ENCODE measurements around the gene RBMXL3. TPM values are rescaled to one million over a fixed set of nuclear protein-coding genes. Genes with fewer than 3 reads are reported as not detected.

The RBMXL3 gene
- total RNA-seq, 6 donors from 2014 or later = not detected

DNA sequence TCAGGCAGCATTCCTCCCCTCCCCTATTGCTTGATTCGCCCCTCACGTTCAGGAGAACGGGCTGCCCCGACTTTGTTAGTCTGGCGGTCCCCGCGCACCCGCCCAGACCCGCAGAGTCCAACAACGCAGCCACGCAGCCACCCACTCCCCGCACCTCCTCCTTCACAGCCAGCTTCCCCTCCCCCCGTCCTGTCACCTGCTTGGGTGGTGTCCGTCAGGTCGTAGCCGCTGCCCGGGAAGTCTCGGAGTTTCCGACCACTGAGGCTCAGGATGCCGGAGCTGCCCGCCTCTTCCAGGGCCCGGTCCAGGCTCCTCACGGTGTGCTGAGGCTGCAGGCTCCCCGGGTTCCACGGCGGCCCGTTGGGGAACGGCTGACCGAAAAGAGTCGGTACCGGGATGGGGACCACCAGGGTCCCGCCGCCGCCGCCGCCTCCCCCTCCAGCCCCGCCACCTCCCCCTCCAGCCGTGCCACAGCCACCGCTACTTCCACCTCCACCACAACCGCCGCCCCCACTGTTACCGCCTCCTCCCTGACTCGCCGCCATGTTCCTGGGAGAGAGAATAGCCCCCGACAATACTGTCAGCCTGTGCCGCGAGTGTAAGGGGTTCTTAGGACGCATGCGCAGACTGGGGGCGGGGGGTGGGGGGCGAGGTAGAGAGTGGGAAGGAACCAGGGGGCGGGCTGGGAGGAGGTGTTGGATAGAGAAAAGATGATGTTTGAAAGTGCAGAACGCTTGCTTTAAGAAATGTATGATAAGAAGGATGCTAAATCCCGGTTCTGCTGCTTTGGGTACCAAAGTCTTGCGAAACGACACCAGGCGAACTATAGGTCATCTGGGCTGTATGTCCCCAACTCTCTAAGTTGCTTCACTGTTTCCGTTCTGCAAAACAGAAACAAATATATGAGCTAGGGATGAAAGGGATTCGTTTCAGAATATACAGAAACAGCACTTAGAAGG lies 44.6 kb downstream of the RBMXL3 start, which contains the start of gene LRCH2:
Gene LRCH2 (minus strand): TSS at position 600 of the 959 bp plus-strand sequence. CDS start 55 bp downstream, at position 545.
- Histone ChIP-seq H3K9me3 (no peaks in the 10 kb centered on the region), H3K4me1 (no peaks in the 10 kb centered on the region), H3K4me3 (peak within 1 kb of the TSS; percentile 22 to 57 (median 53)), H3K27me3 (peaks cover 0 to 10% (median 0%) of the 10 kb centered on the region in 4 donors), H3K27ac (peak within 1 kb of the TSS; percentile 44 to 80 (median 71)), H3K36me3 (no peaks in the 10 kb centered on the region)
- DNase-seq = peak; percentile 40 to 62
- 1 to 11% methylated on average over 31 to 55 of the region's 59 CpGs for WGBS, 2 donors
- TF ChIP-seq, protein P1, sequence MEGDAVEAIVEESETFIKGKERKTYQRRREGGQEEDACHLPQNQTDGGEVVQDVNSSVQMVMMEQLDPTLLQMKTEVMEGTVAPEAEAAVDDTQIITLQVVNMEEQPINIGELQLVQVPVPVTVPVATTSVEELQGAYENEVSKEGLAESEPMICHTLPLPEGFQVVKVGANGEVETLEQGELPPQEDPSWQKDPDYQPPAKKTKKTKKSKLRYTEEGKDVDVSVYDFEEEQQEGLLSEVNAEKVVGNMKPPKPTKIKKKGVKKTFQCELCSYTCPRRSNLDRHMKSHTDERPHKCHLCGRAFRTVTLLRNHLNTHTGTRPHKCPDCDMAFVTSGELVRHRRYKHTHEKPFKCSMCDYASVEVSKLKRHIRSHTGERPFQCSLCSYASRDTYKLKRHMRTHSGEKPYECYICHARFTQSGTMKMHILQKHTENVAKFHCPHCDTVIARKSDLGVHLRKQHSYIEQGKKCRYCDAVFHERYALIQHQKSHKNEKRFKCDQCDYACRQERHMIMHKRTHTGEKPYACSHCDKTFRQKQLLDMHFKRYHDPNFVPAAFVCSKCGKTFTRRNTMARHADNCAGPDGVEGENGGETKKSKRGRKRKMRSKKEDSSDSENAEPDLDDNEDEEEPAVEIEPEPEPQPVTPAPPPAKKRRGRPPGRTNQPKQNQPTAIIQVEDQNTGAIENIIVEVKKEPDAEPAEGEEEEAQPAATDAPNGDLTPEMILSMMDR (IDR thresholded peaks at IDR 0.05) = no peak
- TF ChIP-seq EP300 (IDR thresholded peaks at IDR 0.05) = no peak
- TF ChIP-seq POLR2AphosphoS5 (IDR thresholded peaks at IDR 0.05) = no peak
- no peak for TF ChIP-seq POLR2A (IDR thresholded peaks at IDR 0.05)
- peak; percentile 51 to 81 for ATAC-seq (ENCODE audit: low FRiP score in 2 of 2)

DNA sequence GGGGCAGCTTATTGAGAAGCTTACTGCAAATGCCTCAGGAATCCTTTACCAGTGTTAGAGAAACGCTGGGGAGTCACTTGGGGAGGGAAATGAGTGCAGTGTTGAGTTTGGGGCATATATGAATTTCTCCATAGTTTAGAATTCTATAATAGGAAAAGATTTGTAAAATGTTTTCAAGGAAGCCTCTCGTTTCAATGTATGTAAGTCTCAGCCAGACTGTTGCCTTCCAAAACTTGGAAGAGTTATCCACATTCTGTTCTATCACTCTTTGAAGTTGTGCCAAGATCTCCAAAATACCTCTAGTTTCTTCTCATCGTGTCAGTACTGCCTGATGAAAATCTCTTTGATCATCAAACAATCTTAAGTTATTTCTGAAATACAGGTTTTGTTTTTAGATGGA lies 45.3 kb downstream of the RBMXL3 start:
- H3K27me3 ChIP-seq = peaks cover 0 to 10% (median 0%) of the 10 kb centered on the region in 4 donors
- peak overlapping the region in 3 of 4 donors; percentile 49 to 57 (median 57) for H3K4me3 ChIP-seq
- DNase-seq (no peak), ATAC-seq (ENCODE audit: low FRiP score in 2 of 2) (no peak)
- no peaks in the 10 kb centered on the region for H3K9me3 ChIP-seq
- H3K27ac ChIP-seq = no peak overlapping the region
- no peaks in the 10 kb centered on the region for H3K4me1 ChIP-seq
- WGBS, 2 donors = 10 to 23% methylated on average over 3 of the region's 3 CpGs
- no peak for TF ChIP-seq EP300 (IDR thresholded peaks at IDR 0.05)
- TF ChIP-seq, protein P1 (IDR thresholded peaks at IDR 0.05) = no peak
- TF ChIP-seq POLR2A (IDR thresholded peaks at IDR 0.05) = no peak
- TF ChIP-seq POLR2AphosphoS5 (IDR thresholded peaks at IDR 0.05) = no peak
- H3K36me3 ChIP-seq = no peaks in the 10 kb centered on the region

DNA sequence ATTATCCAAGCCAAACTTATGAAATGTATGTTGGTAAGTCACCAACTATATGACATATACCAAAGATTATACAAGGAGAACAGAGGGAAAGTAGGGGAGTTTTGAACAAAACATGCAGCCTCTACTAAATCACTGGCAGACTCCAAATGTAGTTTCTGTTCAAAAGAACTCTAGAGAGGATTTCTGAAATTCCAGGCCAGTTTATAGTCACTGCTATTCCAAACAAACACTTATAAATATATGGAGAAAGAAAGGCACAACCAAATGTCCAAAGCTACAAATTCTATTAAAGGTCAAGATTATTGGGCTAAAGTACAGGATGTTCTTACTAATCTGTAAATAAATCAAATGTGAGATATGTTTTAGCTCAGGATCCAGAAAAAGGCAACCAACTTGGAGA lies 47.4 kb downstream of the RBMXL3 start:
- Histone ChIP-seq H3K4me1 (no peaks in the 10 kb centered on the region), H3K4me3 (no peak overlapping the region), H3K9me3 (no peaks in the 10 kb centered on the region), H3K27ac (no peak overlapping the region), H3K36me3 (no peaks in the 10 kb centered on the region), H3K27me3 (peaks cover 0 to 10% (median 0%) of the 10 kb centered on the region in 4 donors)
- DNase-seq (no peak), ATAC-seq (ENCODE audit: low FRiP score in 2 of 2) (no peak)
- no peak for TF ChIP-seq EP300 (IDR thresholded peaks at IDR 0.05)
- no peak for TF ChIP-seq POLR2A (IDR thresholded peaks at IDR 0.05)
- TF ChIP-seq, protein P1 (IDR thresholded peaks at IDR 0.05) = no peak
- no peak for TF ChIP-seq POLR2AphosphoS5 (IDR thresholded peaks at IDR 0.05)

DNA sequence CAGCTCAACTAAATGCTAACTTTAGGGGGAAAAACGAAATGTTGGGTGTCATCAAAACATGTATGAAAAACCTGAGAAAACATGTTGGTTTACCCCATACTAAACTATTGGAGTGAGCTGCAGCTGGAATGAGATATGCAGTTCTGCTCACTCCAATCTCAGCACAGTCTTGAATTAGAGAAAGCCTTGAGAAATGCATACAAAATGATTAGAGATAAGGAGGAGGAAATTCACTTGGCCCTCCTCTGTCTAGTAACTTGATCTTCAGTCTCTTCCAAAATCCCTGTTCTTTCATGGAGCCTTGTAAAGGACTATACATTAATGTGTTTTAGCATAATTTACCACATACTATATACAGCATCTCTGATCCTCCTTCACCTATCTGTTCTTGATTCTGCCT lies 47.8 kb downstream of the RBMXL3 start:
- Histone ChIP-seq H3K9me3 (no peaks in the 10 kb centered on the region), H3K27me3 (peaks cover 0 to 10% (median 0%) of the 10 kb centered on the region in 4 donors), H3K4me1 (no peaks in the 10 kb centered on the region), H3K36me3 (no peaks in the 10 kb centered on the region), H3K4me3 (no peak overlapping the region), H3K27ac (no peak overlapping the region)
- WGBS, 2 donors = 33 to 70% methylated on average over 1 of the region's 1 CpG
- ATAC-seq (ENCODE audit: low FRiP score in 2 of 2) (no peak), DNase-seq (no peak)
- TF ChIP-seq POLR2A (IDR thresholded peaks at IDR 0.05) (no peak), POLR2AphosphoS5 (IDR thresholded peaks at IDR 0.05) (no peak), EP300 (IDR thresholded peaks at IDR 0.05) (no peak)
- TF ChIP-seq, protein P1 (IDR thresholded peaks at IDR 0.05) = no peak

Other genes starting within 250 kb of the RBMXL3 start
- gene IL13RA2, start 171.8 kb upstream of the RBMXL3 start, total RNA-seq = 1 to 10 TPM in 1 of 6 donors, under 1 TPM in 1, not detected in 4; 0.57 to 1.0 TPM
- 1 to 10 TPM; 2.9 to 9.7 (median 3.5) TPM for gene LRCH2, start 44.7 kb downstream of the RBMXL3 start, total RNA-seq
- gene LUZP4, start 100.3 kb downstream of the RBMXL3 start, total RNA-seq = not detected